ENCODE measurements around the gene MTIF2.
"Not testable (repeated sequence)": the region's sequence is repeated elsewhere in the genome, so short reads cannot be mapped to it uniquely, and the experiment has no call there.

- TF ChIP-seq RBBP5 (IDR thresholded peaks at IDR 0.05; ENCODE audit: borderline replicate concordance, insufficient read depth, low read length, poor library complexity, severe bottlenecking); ZNF384 (IDR thresholded peaks at IDR 0.05; ENCODE audit: low read depth, low read length); WHSC1 (IDR thresholded peaks at IDR 0.05; ENCODE audit: low read length); SP1 (CRISPR knock-in tag; IDR thresholded peaks at IDR 0.05); CTBP1 (IDR thresholded peaks at IDR 0.05; ENCODE audit: borderline replicate concordance); ZNF766 (CRISPR knock-in tag; conservative IDR thresholded peaks at IDR 0.05); MAX (CRISPR knock-in tag; IDR thresholded peaks at IDR 0.05); ZNF277 (CRISPR knock-in tag; IDR thresholded peaks at IDR 0.05; ENCODE audit: borderline replicate concordance); SMAD1 (IDR thresholded peaks at IDR 0.05; ENCODE audit: low read depth, low read length, partially characterized antibody); CTCF (IDR thresholded peaks at IDR 0.05 in 2 of 3, conservative IDR thresholded peaks at IDR 0.05 in 1 of 3; ENCODE audit: insufficient read depth in 2 of 3, low read depth in 1 of 3, low read length in 3 of 3); MXI1 (IDR thresholded peaks at IDR 0.05; ENCODE audit: low read depth, low read length); BRCA1 (IDR thresholded peaks at IDR 0.05); BRCA1 (CRISPR knock-in tag; IDR thresholded peaks at IDR 0.05): not testable (repeated sequence)
Observed at GRCh38 chr2:55279859-55280424, 10.9 kb upstream of the MTIF2 start.
